ENCODE data around the gene TES.
"Not testable (repeated sequence)": the region's sequence is repeated elsewhere in the genome, so short reads cannot be mapped to it uniquely, and the experiment has no call there.

TES gene

GRCh38 chr7:116284390-116284789 is 74.1 kb downstream of the TES start:
- DNase-seq (ENCODE audit: low spot score), result no peak

- no peak for DNase-seq (ENCODE audit: low spot score)
These were observed 74.9 kb downstream of the TES start for GRCh38 chr7:116285252-116285651.

GRCh38 chr7:116290740-116291139 is 80.4 kb downstream of the TES start:
- DNase-seq (ENCODE audit: low spot score), result no peak

- no peak for DNase-seq (ENCODE audit: low spot score)
These were observed 81.6 kb downstream of the TES start for GRCh38 chr7:116291937-116292336.

GRCh38 chr7:116292381-116292780 is 82.0 kb downstream of the TES start:
- DNase-seq (ENCODE audit: low spot score), result no peak

- DNase-seq (ENCODE audit: low spot score), result no peak
These were observed 82.8 kb downstream of the TES start for GRCh38 chr7:116293139-116293538.

GRCh38 chr7:116293633-116294032 is 83.3 kb downstream of the TES start:
- DNase-seq (ENCODE audit: low spot score), result no peak

- not testable (repeated sequence) for DNase-seq (ENCODE audit: low spot score)
These were observed 85.6 kb downstream of the TES start for GRCh38 chr7:116295903-116296302.

- DNase-seq (ENCODE audit: low spot score), result no peak
These were observed 87.7 kb downstream of the TES start for GRCh38 chr7:116298055-116298454.

- DNase-seq (ENCODE audit: low spot score), result no peak
These were observed 88.2 kb downstream of the TES start for GRCh38 chr7:116298576-116298975.

GRCh38 chr7:116305485-116306408 is 95.4 kb downstream of the TES start:
- no peak for DNase-seq (ENCODE audit: low spot score)

GRCh38 chr7:116306409-116307048 is 96.2 kb downstream of the TES start:
- no peak for DNase-seq (ENCODE audit: low spot score)

- no peak for DNase-seq (ENCODE audit: low spot score)
These were observed 96.9 kb downstream of the TES start for GRCh38 chr7:116307253-116307652.

Data from CD4-positive, alpha-beta T cell treated with Interleukin-2 at 100 ng/mL for 4 hours (primary cell).